Fibroblast of skin of abdomen (primary cell): ENCODE data around the gene GAB1.

Experiments used
- DNase-seq: peaks from one replicate; pipeline ENCODE4 v3.0.0-alpha.2; 2013

The GAB1 gene

GRCh38 chr4:143421609-143422008 lies 84.9 kb downstream of the GAB1 start:
- DNase-seq, result peak; percentile 72

DNA sequence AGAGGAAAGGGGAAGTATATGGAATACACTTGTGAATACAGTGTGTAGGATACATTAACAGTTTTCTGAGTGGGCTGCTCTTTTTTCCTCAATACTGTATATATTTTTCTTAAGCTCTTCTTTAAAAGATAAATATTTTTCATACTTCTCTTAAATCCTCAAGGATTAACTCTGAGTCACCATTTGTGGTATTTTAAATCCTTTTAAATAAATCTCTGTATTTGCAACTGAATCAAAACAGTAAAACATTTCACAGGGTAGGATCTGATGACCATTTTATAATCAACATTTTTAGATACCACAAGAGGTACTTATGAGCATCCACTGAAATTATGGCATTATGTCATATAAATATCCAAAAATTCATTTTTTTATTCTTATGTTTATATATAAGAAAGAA lies 87.6 kb downstream of the GAB1 start:
- peak; percentile 49 for DNase-seq

GRCh38 chr4:143431526-143432257 lies 95.0 kb downstream of the GAB1 start:
- no peak for DNase-seq

- DNase-seq, result no peak
Measured at GRCh38 chr4:143432258-143432591, 95.5 kb downstream of the GAB1 start.

DNA sequence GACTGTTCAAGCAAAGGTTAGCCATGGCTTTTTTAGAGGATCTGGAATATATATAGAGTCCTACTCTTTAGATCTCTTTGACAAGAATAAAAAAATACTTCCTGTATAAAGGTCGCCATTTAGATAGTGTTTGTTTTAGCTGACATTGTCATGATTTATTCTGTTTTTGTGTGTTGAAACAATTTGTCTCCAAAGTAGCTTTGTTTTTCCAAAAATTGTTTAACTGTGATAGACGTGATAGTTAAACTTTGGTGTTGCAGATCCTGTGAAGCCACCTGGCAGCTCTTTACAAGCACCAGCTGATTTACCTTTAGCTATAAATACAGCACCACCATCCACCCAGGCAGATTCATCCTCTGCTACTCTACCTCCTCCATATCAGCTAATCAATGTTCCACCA lies 96.6 kb downstream of the GAB1 start:
- DNase-seq, result no peak

- no peak for DNase-seq
Measured at GRCh38 chr4:143435955-143436354, 99.3 kb downstream of the GAB1 start.

- DNase-seq, result no peak
Measured at GRCh38 chr4:143437476-143437875, 100.8 kb downstream of the GAB1 start.

GRCh38 chr4:143437937-143438336 lies 101.3 kb downstream of the GAB1 start:
- DNase-seq, result no peak

DNA sequence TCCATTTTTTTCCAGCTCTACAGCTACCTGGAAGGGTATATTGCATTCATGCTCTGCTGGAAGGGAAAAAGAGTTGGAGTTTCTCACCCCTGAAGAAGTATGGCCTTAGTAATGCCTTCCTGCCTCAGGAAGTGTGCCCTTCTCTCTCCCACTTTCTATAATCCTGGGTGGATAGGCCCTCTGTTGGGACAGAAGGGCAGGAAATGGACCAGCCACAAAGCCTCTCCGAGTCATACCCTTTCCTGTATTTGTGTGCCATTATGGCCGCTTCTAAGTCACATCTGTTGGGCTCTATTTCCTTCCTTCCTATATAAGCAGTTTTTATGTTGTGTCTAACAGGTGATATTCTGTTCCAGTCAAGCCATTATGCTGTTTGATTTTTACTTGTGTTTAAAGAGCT lies 102.0 kb downstream of the GAB1 start:
- DNase-seq, result no peak

- no peak for DNase-seq
Measured at GRCh38 chr4:143441109-143441508, 104.4 kb downstream of the GAB1 start.

DNA sequence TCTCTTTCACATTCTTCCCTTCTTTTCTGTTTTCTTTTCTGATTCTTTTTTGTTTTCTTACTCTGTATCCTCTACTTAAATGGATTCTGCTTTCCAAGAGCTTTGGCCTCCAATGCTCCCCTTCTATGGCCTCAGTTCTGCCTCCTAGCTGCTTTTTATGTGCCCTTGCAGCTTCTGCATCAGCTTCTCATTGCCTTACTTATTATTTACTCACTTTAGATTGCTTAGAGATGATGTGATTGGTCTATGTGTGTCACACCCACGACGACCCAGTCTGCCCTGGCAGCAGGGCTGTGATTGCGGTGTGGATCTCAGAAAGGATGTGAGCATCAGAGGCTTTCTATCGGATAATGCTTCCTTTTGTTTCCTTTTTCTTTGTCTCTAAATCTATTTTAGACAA lies 105.0 kb downstream of the GAB1 start:
- DNase-seq, result no peak

GRCh38 chr4:143443728-143444127 lies 107.1 kb downstream of the GAB1 start:
- no peak for DNase-seq

GRCh38 chr4:143451186-143451585 lies 114.5 kb downstream of the GAB1 start:
- no peak for DNase-seq

GRCh38 chr4:143455211-143455610 lies 118.5 kb downstream of the GAB1 start:
- no peak for DNase-seq

GRCh38 chr4:143458966-143459365 lies 122.3 kb downstream of the GAB1 start:
- DNase-seq, result peak; percentile 2

- DNase-seq, result no peak
Measured at GRCh38 chr4:143473334-143474126, 136.9 kb downstream of the GAB1 start.

DNA sequence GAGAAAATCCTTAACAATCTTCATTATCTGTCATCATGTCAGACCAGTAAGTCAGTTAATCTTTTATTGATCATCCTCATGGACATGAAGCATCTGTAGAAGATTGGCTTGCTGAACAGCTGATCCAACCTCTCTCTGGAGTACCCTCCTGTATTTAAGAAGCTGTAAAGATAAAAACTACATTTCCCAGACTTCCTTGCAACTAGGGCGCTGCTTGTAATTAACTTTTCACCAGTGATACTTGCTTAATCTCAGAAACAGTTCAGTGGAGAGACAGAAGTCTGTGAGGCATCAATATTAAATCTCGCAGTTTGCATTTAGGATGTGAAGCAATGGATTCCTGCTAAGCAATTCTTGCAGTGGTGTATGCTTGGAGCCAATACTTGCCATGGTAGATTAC lies 140.8 kb downstream of the GAB1 start:
- DNase-seq, result no peak

DNA sequence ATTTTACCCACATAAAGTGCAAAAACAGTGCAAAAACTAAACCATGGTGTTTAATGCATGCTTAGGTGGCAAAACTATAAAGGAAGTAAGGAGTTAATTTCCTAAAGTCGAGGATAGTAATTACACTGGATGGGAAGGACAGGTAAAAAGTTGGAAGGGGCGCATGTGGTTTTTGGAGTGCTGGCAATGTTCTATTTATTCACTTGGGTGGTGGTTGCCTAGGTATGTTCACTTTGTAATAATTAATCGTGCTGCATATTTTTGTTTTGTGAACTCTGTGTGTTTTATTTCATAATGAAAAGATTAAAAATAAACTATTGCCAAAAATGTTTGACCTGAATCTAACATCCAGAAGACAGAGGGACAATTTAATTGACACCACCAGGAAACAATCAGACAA lies 144.7 kb downstream of the GAB1 start:
- no peak for DNase-seq

DNA sequence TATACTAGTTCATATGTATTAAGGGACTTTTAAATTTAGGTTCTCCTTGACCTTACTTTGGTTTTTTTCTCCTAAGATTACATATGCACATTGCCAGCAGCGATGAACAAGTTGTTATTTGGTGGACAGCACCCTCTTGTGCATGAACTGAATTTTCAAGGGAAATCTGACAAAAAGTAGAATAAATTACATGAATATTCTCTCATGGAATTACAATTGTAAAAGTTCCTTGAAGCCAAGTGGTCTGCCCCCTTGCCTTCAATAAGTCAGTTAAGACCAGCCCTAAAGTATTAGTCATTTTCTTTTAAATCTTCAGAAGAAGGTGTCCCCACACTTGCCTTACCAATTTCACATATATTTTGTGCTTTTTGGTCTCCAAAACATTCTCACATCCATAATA lies 146.2 kb downstream of the GAB1 start:
- DNase-seq, result peak; percentile 46

DNA sequence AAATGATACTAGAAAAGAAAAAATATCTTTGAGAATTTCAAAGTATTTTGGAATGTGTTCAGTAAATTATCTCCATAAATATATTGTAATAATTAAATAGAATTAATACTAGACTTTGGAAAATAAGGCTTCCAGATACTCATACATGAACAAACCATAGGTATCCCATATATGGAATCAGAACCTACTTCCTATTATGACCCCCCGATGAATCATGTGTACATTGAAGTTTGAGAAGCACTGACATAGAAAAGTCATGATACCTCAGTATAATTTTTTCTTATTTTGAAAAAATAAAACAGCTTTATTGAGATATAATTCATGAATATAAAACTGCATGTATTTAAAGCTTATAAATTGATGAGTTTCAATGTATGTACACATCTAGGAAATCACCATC lies 149.6 kb downstream of the GAB1 start:
- DNase-seq, result peak; percentile 10

DNA sequence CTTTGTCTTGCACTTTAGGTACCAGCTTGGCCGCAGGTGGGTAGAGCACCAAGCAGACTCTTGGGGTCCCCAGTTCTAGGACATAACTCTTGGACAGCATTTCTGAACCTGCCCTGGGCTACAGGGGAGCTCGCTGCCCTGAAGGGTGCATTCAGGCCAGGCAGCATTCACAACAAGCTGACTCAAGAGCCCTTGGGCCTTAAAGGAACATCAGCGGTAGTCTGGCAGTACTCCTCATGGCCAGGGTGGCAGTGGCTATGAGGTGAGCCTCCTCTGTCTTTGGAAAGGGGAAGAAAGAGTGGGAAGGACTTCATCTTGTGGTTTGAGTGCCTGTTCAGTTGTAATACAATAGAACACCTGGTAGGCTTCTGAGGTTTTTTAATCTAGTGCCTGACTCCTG lies 152.0 kb downstream of the GAB1 start:
- DNase-seq, result no peak

- peak; percentile 6 for DNase-seq
Measured at GRCh38 chr4:143489106-143489505, 152.4 kb downstream of the GAB1 start.

DNA sequence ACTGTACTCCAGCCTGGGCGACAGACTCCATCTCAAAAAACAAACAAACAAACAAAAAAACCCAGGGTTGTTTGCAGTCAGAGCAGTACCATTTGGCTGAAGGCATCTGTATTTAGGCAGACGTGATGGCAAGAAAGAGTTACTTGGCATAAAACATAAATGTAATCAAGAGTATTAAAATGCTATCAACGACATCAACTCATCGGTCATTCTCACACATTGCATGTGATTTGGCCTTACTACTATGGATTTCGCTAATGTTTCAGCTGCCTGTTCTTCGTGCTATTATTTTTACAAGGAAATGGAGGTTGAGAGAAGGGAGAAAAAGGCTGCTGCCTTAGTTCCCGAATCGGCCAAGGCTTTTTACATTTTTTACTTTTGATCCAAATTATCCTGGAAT lies 161.3 kb downstream of the GAB1 start:
- no peak for DNase-seq

DNA sequence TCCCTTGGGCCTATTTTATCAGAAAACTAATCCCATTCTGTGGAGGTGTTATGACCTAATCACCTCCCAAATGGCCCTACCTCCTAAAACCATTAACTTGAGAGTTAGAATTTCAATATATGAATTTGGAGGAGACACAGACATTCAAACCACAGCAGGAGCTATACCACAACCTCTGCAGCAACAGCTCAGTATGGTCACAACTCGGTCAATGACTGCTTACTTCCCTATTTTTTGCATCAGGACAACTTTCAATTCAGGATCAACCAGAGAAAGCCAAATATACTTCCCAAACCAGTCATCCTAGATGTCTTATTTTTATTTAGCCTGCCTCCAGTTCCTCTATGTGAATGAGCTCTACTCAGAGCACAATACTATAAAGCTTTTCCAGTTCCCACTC lies 165.6 kb downstream of the GAB1 start:
- DNase-seq, result no peak
